H9 (cell line): ENCODE results near the gene ARHGDIA. TPM values are rescaled to one million over a fixed set of nuclear protein-coding genes. Genes with fewer than 3 reads are reported as not detected.

Source experiments
- DNase-seq: peaks from one replicate; pipeline ENCODE4 v3.0.0-alpha.2; 2017
- H2AFZ ChIP-seq: one replicate; pipeline ENCODE4 v1.6.1; 2013; ENCODE audit warnings: mild to moderate bottlenecking, low read length, control low read depth, moderate library complexity
- H2AK5ac ChIP-seq: 2 replicates; pipeline ENCODE4 v1.6.1; 2013; ENCODE audit warnings: low read length, control low read depth, mixed read lengths; ENCODE audit not compliant: insufficient read length
- H2BK120ac ChIP-seq: one replicate; pipeline ENCODE4 v1.6.1; 2013; ENCODE audit warnings: low read depth, mild to moderate bottlenecking, low read length, control low read depth, inconsistent platforms; ENCODE audit not compliant: poor library complexity, severe bottlenecking
- H2BK12ac ChIP-seq: 2 replicates; pipeline ENCODE4 v1.6.1; 2013; ENCODE audit warnings: low read length, control low read depth, mixed read lengths, low read depth; ENCODE audit not compliant: insufficient read length
- H2BK15ac ChIP-seq: 2 replicates; pipeline ENCODE4 v1.6.1; 2013; ENCODE audit warnings: low read depth, low read length, control low read depth
- H2BK20ac ChIP-seq: one replicate; pipeline ENCODE4 v1.6.1; 2013; ENCODE audit warnings: low read depth, mild to moderate bottlenecking, low read length, control low read depth, inconsistent platforms; ENCODE audit not compliant: poor library complexity, severe bottlenecking
- H2BK5ac ChIP-seq: 2 replicates; pipeline ENCODE4 v1.6.1; 2013; ENCODE audit warnings: low read length, control low read depth, mixed read lengths; ENCODE audit not compliant: insufficient read length
- H3K14ac ChIP-seq: 2 replicates; pipeline ENCODE4 v1.6.1; 2013; ENCODE audit warnings: low read length, control low read depth; ENCODE audit not compliant: insufficient read depth
- H3K18ac ChIP-seq: 2 replicates; pipeline ENCODE4 v1.6.1; 2013; ENCODE audit warnings: low read depth, mild to moderate bottlenecking, mixed read lengths, low read length, control low read depth; ENCODE audit not compliant: insufficient read length
- H3K23ac ChIP-seq: 2 replicates; pipeline ENCODE4 v1.6.1; 2013; ENCODE audit warnings: low read length, control low read depth, mixed read lengths, low read depth; ENCODE audit not compliant: insufficient read length
- H3K23me2 ChIP-seq: 2 replicates; pipeline ENCODE4 v1.6.1; 2013; ENCODE audit warnings: low read depth, mild to moderate bottlenecking, mixed read lengths, low read length, control low read depth; ENCODE audit not compliant: insufficient read length, poor library complexity, severe bottlenecking
- H3K27ac ChIP-seq: 2 replicates; pipeline ENCODE4 v1.5.1; 2013; ENCODE audit warnings: low read length, control low read depth, mixed read lengths, low read depth; ENCODE audit not compliant: insufficient read length
- H3K27me3 ChIP-seq: 2 replicates; pipeline ENCODE4 v1.6.1; 2013; ENCODE audit warnings: low read length, control low read depth, inconsistent platforms; ENCODE audit not compliant: insufficient read depth
- H3K4ac ChIP-seq: 2 replicates; pipeline ENCODE4 v1.6.1; 2013; ENCODE audit warnings: low read depth, mild to moderate bottlenecking, control low read depth, inconsistent platforms, low read length, moderate library complexity
- H3K4me1 ChIP-seq: 2 replicates; pipeline ENCODE4 v1.6.1; 2013; ENCODE audit warnings: low read length, control low read depth, inconsistent platforms; ENCODE audit not compliant: insufficient read depth
- H3K4me2 ChIP-seq: 2 replicates; pipeline ENCODE4 v1.6.1; 2013; ENCODE audit warnings: low read length, control low read depth, mixed read lengths; ENCODE audit not compliant: insufficient read length, insufficient read depth
- H3K56ac ChIP-seq: 2 replicates; pipeline ENCODE4 v1.6.1; 2013; ENCODE audit warnings: low read depth, mild to moderate bottlenecking, mixed read lengths, low read length, control low read depth; ENCODE audit not compliant: insufficient read length
- H3K79me1 ChIP-seq: 2 replicates; pipeline ENCODE4 v1.6.1; 2013; ENCODE audit warnings: low read depth, mild to moderate bottlenecking, moderate library complexity, low read length, control low read depth, inconsistent platforms; ENCODE audit not compliant: insufficient read depth, poor library complexity, severe bottlenecking
- H3K79me2 ChIP-seq: 2 replicates; pipeline ENCODE4 v1.6.1; 2013; ENCODE audit warnings: low read length, control low read depth, inconsistent platforms; ENCODE audit not compliant: insufficient read depth
- H3K9ac ChIP-seq: 2 replicates; pipeline ENCODE4 v1.6.1; 2013; ENCODE audit warnings: low read length, control low read depth, mixed read lengths; ENCODE audit not compliant: insufficient read length; ENCODE audit errors: extremely low read depth
- H3K9me3 ChIP-seq: one replicate; pipeline ENCODE4 v1.6.1; 2013; ENCODE audit warnings: low read depth, low read length, inconsistent platforms; ENCODE audit not compliant: control insufficient read depth
- H3T11ph ChIP-seq: one replicate; pipeline ENCODE4 v1.6.1; 2013; ENCODE audit warnings: mild to moderate bottlenecking, low read length, control low read depth, inconsistent platforms
- H4K20me1 ChIP-seq: one replicate; pipeline ENCODE4 v1.6.1; 2013; ENCODE audit not compliant: control insufficient read depth, insufficient read length, insufficient read depth
- H4K5ac ChIP-seq: 2 replicates; pipeline ENCODE4 v1.6.1; 2013; ENCODE audit warnings: low read depth, mild to moderate bottlenecking, mixed read lengths, low read length, control low read depth; ENCODE audit not compliant: insufficient read length
- H4K8ac ChIP-seq: replicated peaks from 2 replicates; pipeline ENCODE4 v1.6.1; 2013; ENCODE audit warnings: low read length, control low read depth, mixed read lengths, low read depth; ENCODE audit not compliant: insufficient read length
- H4K91ac ChIP-seq: 2 replicates; pipeline ENCODE4 v1.6.1; 2013; ENCODE audit warnings: low read depth, mild to moderate bottlenecking, moderate library complexity, mixed read lengths, low read length, control low read depth; ENCODE audit not compliant: insufficient read length
- H3K27ac Mint-ChIP-seq, 3 experiments: 2 replicates in 2 of 3; 3 replicates in 1 of 3; pipeline ENCODE4 v1.8.0; 2020 to 2021; ENCODE audit warnings: mixed read lengths in 3 of 3, mild to moderate bottlenecking in 1 of 3, moderate library complexity in 1 of 3
- H3K27me3 Mint-ChIP-seq: 2 replicates; pipeline ENCODE4 v1.8.0; 2021; ENCODE audit warnings: low read depth, mild to moderate bottlenecking, moderate library complexity, mixed read lengths
- H3K36me3 Mint-ChIP-seq, 3 experiments: 2 replicates in 2 of 3; 3 replicates in 1 of 3; pipeline ENCODE4 v1.8.0; 2020 to 2021; ENCODE audit warnings: low read depth in 3 of 3, mixed read lengths in 3 of 3; ENCODE audit not compliant: insufficient read depth in 1 of 3
- H3K4me1 Mint-ChIP-seq, 2 experiments: 2 replicates each; pipeline ENCODE4 v1.8.0; 2020; ENCODE audit warnings: mixed read lengths in 2 of 2
- H3K4me3 Mint-ChIP-seq, 2 experiments: 2 replicates in 1 of 2; 3 replicates in 1 of 2; pipeline ENCODE4 v1.8.0; 2020 to 2021; ENCODE audit warnings: mild to moderate bottlenecking in 2 of 2, mixed read lengths in 2 of 2, moderate library complexity in 1 of 2
- H3K9me3 Mint-ChIP-seq, 2 experiments: 2 replicates in 1 of 2; 3 replicates in 1 of 2; pipeline ENCODE4 v1.8.0; 2020; ENCODE audit warnings: mild to moderate bottlenecking in 2 of 2, mixed read lengths in 2 of 2, moderate library complexity in 1 of 2
- WGBS: extraction: QIAGEN DNeasy Blood & Tissue Kit; methylation state at CpG from one replicate; pipeline ENCODE4 v1.1.7; 2013; ENCODE audit warnings: missing lambda C conversion rate, low lambda C conversion rate, mixed read lengths; ENCODE audit not compliant: insufficient read length; ENCODE audit errors: extremely low coverage; 5-methylcytosine and 5-hydroxymethylcytosine counted together
- total RNA-seq: library from RNA; stranded (reverse); gene quantifications from 2 replicates; pipeline ENCODE4 v1.2.1, GENCODE V29; 2021
- TF ChIP-seq, protein P1 (sequence below): fragments of 200-600 bp; sonication (generic); conservative IDR thresholded peaks from 3 replicates; pipeline ENCODE4 v1.8.0; 2021; ENCODE audit warnings: antibody characterized with exemption, mild to moderate bottlenecking

ARHGDIA gene
- total RNA-seq, 1 experiment from 2014 or later: 247 TPM

GRCh38 chr17:81905424-81905875 lies 34.3 kb upstream of the ARHGDIA start:
- Histone ChIP-seq H4K5ac (no peak overlapping the region), H2BK20ac (no peak overlapping the region), H4K8ac (no peak overlapping the region), H3K4me1 (no peaks in the 10 kb centered on the region), H2BK120ac (no peak overlapping the region), H3K4ac (no peak overlapping the region), H3K9ac (no peak overlapping the region), H3K79me1 (no peaks in the 10 kb centered on the region), H4K20me1 (no peaks in the 10 kb centered on the region), H4K91ac (no peak overlapping the region), H3K56ac (no peak overlapping the region), H3K27me3 (no peaks in the 10 kb centered on the region; the same call in 1 of the 2 replicates), H3K27ac (no peak overlapping the region), H3K4me2 (no peak overlapping the region), H3K14ac (no peak overlapping the region), H3K9me3 (no peaks in the 10 kb centered on the region), H2AK5ac (no peak overlapping the region), H3K79me2 (no peaks in the 10 kb centered on the region), H3T11ph (no peak overlapping the region), H2BK12ac (no peak overlapping the region), H2BK15ac (no peak overlapping the region), H3K23me2 (peaks cover 13% of the 10 kb centered on the region), H2BK5ac (no peak overlapping the region), H3K23ac (no peak overlapping the region), H2AFZ (no peak overlapping the region), H3K18ac (no peak overlapping the region)
- no peak for DNase-seq
- H3K36me3 Mint-ChIP-seq: peaks cover 0 to 12% (median 4%) of the 10 kb centered on the region in 3 experiments; a peak in 4 of 7 replicates
- H3K9me3 Mint-ChIP-seq: no peaks in the 10 kb centered on the region
- peaks cover 11% of the 10 kb centered on the region for H3K27me3 Mint-ChIP-seq
- TF ChIP-seq, protein P1, sequence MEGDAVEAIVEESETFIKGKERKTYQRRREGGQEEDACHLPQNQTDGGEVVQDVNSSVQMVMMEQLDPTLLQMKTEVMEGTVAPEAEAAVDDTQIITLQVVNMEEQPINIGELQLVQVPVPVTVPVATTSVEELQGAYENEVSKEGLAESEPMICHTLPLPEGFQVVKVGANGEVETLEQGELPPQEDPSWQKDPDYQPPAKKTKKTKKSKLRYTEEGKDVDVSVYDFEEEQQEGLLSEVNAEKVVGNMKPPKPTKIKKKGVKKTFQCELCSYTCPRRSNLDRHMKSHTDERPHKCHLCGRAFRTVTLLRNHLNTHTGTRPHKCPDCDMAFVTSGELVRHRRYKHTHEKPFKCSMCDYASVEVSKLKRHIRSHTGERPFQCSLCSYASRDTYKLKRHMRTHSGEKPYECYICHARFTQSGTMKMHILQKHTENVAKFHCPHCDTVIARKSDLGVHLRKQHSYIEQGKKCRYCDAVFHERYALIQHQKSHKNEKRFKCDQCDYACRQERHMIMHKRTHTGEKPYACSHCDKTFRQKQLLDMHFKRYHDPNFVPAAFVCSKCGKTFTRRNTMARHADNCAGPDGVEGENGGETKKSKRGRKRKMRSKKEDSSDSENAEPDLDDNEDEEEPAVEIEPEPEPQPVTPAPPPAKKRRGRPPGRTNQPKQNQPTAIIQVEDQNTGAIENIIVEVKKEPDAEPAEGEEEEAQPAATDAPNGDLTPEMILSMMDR: no peak
- no CpG with 5 or more reads among the region's 16 CpGs for WGBS
- peaks cover 0 to 3% of the 10 kb centered on the region in 2 experiments; a peak in 3 of 4 replicates for H3K4me1 Mint-ChIP-seq
- no peak overlapping the region for H3K4me3 Mint-ChIP-seq
- H3K27ac Mint-ChIP-seq: no peak overlapping the region
